WTC11 (cell line): Measurements from ENCODE around the gene ZBTB20. TPM values are rescaled to one million over a fixed set of nuclear protein-coding genes. Genes with fewer than 3 reads are reported as not detected.
A peak's percentile ranks its signal among the peaks of the same experiment; 100 is the strongest.

Experiments
- ATAC-seq: fragments of 200-7000 bp; cut with Tn5 transposase; 2 replicates; pipeline ENCODE4 v1.10.0; 2021; ENCODE audit warnings: mild to moderate bottlenecking, moderate library complexity
- CTCF ChIA-PET: fragments of 300-600 bp; sonication (Branson Sonifier 250); formaldehyde crosslinking; loops from one replicate; lab custom pipeline; 2021; ENCODE audit warnings: antibody characterized with exemption; lab: Charles Lee
- POLR2A ChIA-PET: fragments of 350-600 bp; sonication (Branson Sonifier 250); formaldehyde crosslinking; loops from one replicate; lab custom pipeline; 2021; ENCODE audit warnings: antibody characterized with exemption; lab: Charles Lee
- DNase-seq: peaks from one replicate; pipeline ENCODE4 v3.0.0; 2021; ENCODE audit warnings: low spot score
- H3K27ac Mint-ChIP-seq: 2 replicates; pipeline ENCODE4 v1.8.0; 2021; ENCODE audit warnings: mixed read lengths
- H3K27me3 Mint-ChIP-seq: 2 replicates; pipeline ENCODE4 v1.8.0; 2021; ENCODE audit warnings: low read depth, mild to moderate bottlenecking, moderate library complexity, mixed read lengths
- H3K36me3 Mint-ChIP-seq: 2 replicates; pipeline ENCODE4 v1.8.0; 2021; ENCODE audit warnings: mixed read lengths
- H3K4me1 Mint-ChIP-seq: 2 replicates; pipeline ENCODE4 v1.8.0; 2022; ENCODE audit warnings: mixed read lengths
- H3K4me3 Mint-ChIP-seq: 2 replicates; pipeline ENCODE4 v1.8.0; 2021; ENCODE audit warnings: mild to moderate bottlenecking, moderate library complexity, mixed read lengths
- H3K9me3 Mint-ChIP-seq: 2 replicates; pipeline ENCODE4 v1.8.0; 2021; ENCODE audit warnings: mixed read lengths
- ETV6 ChIP-seq: sonication (generic); formaldehyde crosslinking; IDR thresholded peaks from 2 replicates; pipeline ENCODE4 v1.8.1; 2022; ENCODE audit warnings: mild to moderate bottlenecking, missing genetic modification reagents
- FOXK1 ChIP-seq: sonication (generic); formaldehyde crosslinking; IDR thresholded peaks from 2 replicates; pipeline ENCODE4 v1.8.0; 2022; ENCODE audit warnings: mild to moderate bottlenecking, moderate library complexity, missing genetic modification reagents
- KAT7 ChIP-seq: sonication (generic); formaldehyde crosslinking; IDR thresholded peaks from 2 replicates; pipeline ENCODE4 v1.8.1; 2023; ENCODE audit warnings: missing genetic modification reagents, mild to moderate bottlenecking, borderline replicate concordance
- NR2C2 ChIP-seq: sonication (generic); formaldehyde crosslinking; IDR thresholded peaks from 2 replicates; pipeline ENCODE4 v1.8.0; 2022; ENCODE audit warnings: mild to moderate bottlenecking, missing genetic modification reagents
- PRRX2 ChIP-seq: fragments of 250-450 bp; sonication (Bioruptor Pico); IDR thresholded peaks from 2 replicates; pipeline ENCODE4 v1.8.0; 2021; ENCODE audit warnings: mild to moderate bottlenecking
- SMAD3 ChIP-seq: sonication (generic); formaldehyde crosslinking; IDR thresholded peaks from 2 replicates; pipeline ENCODE4 v1.8.0; 2022; ENCODE audit warnings: missing genetic modification reagents, mild to moderate bottlenecking, borderline replicate concordance
- ZBTB21 ChIP-seq: sonication (generic); formaldehyde crosslinking; IDR thresholded peaks from 2 replicates; pipeline ENCODE4 v1.8.1; 2023; ENCODE audit warnings: mild to moderate bottlenecking, missing genetic modification reagents, borderline replicate concordance
- ZNF263 ChIP-seq: sonication (generic); formaldehyde crosslinking; IDR thresholded peaks from 2 replicates; pipeline ENCODE4 v1.8.1; 2022; ENCODE audit warnings: low read depth, mild to moderate bottlenecking, moderate library complexity, missing genetic modification reagents
- ZNF416 ChIP-seq: fragments of 250-450 bp; sonication (Bioruptor Pico); IDR thresholded peaks from 2 replicates; pipeline ENCODE4 v1.9.0; 2021; ENCODE audit warnings: mild to moderate bottlenecking, inconsistent platforms
- total RNA-seq: library from RNA; stranded (reverse); gene quantifications from 3 replicates; pipeline ENCODE4 v1.2.3, GENCODE V29; 2021
- TF ChIP-seq, protein P1 (sequence below): fragments of 250-450 bp; sonication (Bioruptor Pico); IDR thresholded peaks from 2 replicates; pipeline ENCODE4 v1.8.0; 2021; ENCODE audit warnings: mild to moderate bottlenecking
- TF ChIP-seq, protein P2 (sequence below): sonication (generic); formaldehyde crosslinking; IDR thresholded peaks from 2 replicates; pipeline ENCODE4 v1.8.0; 2022; ENCODE audit warnings: missing genetic modification reagents
- TF ChIP-seq, protein P3 (sequence below): sonication (generic); formaldehyde crosslinking; IDR thresholded peaks from 2 replicates; pipeline ENCODE4 v1.8.1; 2022; ENCODE audit warnings: low read depth, missing genetic modification reagents, borderline replicate concordance
- TF ChIP-seq, protein P4 (sequence below): fragments of 250-450 bp; sonication (Bioruptor Pico); conservative IDR thresholded peaks from 2 replicates; pipeline ENCODE4 v1.9.0; 2021; ENCODE audit warnings: mild to moderate bottlenecking
- TF ChIP-seq, protein P5 (sequence below): sonication (generic); formaldehyde crosslinking; IDR thresholded peaks from 2 replicates; pipeline ENCODE4 v1.8.1; 2022; ENCODE audit warnings: missing genetic modification reagents, borderline replicate concordance

ZBTB20 gene
- total RNA-seq, 1 experiment from 2014 or later: 1.5 TPM

DNA sequence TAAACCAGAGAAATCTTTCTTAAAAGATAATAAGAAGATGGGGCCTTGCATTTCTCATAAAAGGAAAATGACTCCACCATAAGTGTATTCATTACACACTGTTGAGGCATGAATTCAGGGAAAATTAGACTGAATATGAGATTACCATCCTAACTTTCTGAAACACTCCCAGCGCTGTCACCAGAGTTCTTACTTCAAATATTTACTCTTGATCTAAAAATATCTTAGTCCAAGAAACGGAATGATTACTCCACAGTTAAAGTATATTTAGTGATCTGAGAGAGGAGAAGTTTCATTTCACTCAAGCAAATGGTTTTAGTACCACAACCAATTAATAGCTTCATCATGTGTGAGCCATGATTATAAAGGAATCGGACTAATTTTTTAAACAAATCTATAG lies 300.3 kb downstream of the ZBTB20 start (continued):
- TF ChIP-seq, protein P1, sequence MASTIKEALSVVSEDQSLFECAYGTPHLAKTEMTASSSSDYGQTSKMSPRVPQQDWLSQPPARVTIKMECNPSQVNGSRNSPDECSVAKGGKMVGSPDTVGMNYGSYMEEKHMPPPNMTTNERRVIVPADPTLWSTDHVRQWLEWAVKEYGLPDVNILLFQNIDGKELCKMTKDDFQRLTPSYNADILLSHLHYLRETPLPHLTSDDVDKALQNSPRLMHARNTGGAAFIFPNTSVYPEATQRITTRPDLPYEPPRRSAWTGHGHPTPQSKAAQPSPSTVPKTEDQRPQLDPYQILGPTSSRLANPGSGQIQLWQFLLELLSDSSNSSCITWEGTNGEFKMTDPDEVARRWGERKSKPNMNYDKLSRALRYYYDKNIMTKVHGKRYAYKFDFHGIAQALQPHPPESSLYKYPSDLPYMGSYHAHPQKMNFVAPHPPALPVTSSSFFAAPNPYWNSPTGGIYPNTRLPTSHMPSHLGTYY (CRISPR knock-in tag): no peak
- no peak for TF ChIP-seq SMAD3 (CRISPR knock-in tag)
- TF ChIP-seq, protein P2, sequence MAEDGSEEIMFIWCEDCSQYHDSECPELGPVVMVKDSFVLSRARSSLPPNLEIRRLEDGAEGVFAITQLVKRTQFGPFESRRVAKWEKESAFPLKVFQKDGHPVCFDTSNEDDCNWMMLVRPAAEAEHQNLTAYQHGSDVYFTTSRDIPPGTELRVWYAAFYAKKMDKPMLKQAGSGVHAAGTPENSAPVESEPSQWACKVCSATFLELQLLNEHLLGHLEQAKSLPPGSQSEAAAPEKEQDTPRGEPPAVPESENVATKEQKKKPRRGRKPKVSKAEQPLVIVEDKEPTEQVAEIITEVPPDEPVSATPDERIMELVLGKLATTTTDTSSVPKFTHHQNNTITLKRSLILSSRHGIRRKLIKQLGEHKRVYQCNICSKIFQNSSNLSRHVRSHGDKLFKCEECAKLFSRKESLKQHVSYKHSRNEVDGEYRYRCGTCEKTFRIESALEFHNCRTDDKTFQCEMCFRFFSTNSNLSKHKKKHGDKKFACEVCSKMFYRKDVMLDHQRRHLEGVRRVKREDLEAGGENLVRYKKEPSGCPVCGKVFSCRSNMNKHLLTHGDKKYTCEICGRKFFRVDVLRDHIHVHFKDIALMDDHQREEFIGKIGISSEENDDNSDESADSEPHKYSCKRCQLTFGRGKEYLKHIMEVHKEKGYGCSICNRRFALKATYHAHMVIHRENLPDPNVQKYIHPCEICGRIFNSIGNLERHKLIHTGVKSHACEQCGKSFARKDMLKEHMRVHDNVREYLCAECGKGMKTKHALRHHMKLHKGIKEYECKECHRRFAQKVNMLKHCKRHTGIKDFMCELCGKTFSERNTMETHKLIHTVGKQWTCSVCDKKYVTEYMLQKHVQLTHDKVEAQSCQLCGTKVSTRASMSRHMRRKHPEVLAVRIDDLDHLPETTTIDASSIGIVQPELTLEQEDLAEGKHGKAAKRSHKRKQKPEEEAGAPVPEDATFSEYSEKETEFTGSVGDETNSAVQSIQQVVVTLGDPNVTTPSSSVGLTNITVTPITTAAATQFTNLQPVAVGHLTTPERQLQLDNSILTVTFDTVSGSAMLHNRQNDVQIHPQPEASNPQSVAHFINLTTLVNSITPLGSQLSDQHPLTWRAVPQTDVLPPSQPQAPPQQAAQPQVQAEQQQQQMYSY (CRISPR knock-in tag): no peak
- TF ChIP-seq, protein P3, sequence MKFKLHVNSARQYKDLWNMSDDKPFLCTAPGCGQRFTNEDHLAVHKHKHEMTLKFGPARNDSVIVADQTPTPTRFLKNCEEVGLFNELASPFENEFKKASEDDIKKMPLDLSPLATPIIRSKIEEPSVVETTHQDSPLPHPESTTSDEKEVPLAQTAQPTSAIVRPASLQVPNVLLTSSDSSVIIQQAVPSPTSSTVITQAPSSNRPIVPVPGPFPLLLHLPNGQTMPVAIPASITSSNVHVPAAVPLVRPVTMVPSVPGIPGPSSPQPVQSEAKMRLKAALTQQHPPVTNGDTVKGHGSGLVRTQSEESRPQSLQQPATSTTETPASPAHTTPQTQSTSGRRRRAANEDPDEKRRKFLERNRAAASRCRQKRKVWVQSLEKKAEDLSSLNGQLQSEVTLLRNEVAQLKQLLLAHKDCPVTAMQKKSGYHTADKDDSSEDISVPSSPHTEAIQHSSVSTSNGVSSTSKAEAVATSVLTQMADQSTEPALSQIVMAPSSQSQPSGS (CRISPR knock-in tag): no peak

DNA sequence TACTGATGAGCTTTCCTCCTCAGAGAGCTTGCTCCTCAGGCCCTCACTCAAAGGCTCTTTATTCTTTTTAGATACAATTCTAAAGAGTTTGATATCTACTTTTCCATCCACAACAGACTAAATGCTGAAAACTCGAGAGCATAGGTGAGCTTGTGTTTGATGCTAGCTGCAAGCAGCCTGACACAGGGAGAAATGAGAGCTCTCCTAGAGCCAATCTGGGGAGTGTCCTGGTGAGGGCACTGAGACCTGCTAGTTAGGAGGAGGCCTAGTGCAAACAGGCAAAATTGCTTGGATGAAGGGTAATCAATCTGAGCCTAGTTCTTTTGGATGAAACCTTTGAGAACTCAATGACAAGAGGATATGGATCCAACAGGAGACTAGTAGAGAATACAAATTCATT lies 300.8 kb downstream of the ZBTB20 start:
- no peaks in the 10 kb centered on the region for H3K27me3 Mint-ChIP-seq
- ChIA-PET POLR2A (no interaction called here), CTCF (interaction anchor here (1.0 kb wide), 1 partner anchor 9 kb away, joined by 3 read pairs; no protein-coding TSS in a partner anchor)
- H3K27ac Mint-ChIP-seq: no peak overlapping the region
- no peaks in the 10 kb centered on the region for H3K36me3 Mint-ChIP-seq
- ATAC-seq: peak; percentile 46; the same call in 1 of the 2 replicates
- H3K9me3 Mint-ChIP-seq: peaks cover 4% of the 10 kb centered on the region; the same call in 1 of the 2 replicates
- TF ChIP-seq ZNF416 (CRISPR knock-in tag): no peak
- TF ChIP-seq ZBTB21 (CRISPR knock-in tag): no peak
- TF ChIP-seq ETV6 (CRISPR knock-in tag): no peak
- no peak for TF ChIP-seq ZNF263 (CRISPR knock-in tag)
- TF ChIP-seq, protein P3 (CRISPR knock-in tag): no peak
- TF ChIP-seq, all 79 proteins: peak for 0
- DNase-seq: no peak
- H3K4me3 Mint-ChIP-seq: no peak overlapping the region
- H3K4me1 Mint-ChIP-seq: peaks cover 3% of the 10 kb centered on the region

DNA sequence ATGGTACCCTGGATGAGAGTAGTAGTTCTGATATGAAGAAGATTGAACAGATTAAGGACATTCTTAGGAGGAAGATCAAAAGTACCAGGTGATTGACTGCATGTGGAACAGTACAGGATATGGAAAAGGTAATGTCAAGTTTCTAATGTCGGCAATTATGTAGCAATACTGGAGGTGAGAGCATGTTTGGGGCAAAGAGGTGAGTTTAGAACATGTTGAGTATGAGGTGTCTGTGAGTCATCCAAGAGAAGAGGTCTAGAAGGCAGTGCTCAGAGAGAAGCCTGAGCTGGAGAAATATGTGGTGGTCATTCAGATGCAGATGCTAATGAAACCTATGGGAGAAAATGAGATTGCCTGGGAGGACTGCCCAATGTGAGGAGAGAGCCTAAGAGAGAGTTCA lies 305.6 kb downstream of the ZBTB20 start:
- no peak for ATAC-seq
- POLR2A ChIA-PET: no interaction called here
- no peaks in the 10 kb centered on the region for H3K36me3 Mint-ChIP-seq
- H3K9me3 Mint-ChIP-seq: peaks cover 4% of the 10 kb centered on the region; the same call in 1 of the 2 replicates
- DNase-seq: no peak
- TF ChIP-seq PRRX2 (no peak), FOXK1 (CRISPR knock-in tag) (no peak), NR2C2 (no peak), KAT7 (no peak)
- TF ChIP-seq, protein P4, sequence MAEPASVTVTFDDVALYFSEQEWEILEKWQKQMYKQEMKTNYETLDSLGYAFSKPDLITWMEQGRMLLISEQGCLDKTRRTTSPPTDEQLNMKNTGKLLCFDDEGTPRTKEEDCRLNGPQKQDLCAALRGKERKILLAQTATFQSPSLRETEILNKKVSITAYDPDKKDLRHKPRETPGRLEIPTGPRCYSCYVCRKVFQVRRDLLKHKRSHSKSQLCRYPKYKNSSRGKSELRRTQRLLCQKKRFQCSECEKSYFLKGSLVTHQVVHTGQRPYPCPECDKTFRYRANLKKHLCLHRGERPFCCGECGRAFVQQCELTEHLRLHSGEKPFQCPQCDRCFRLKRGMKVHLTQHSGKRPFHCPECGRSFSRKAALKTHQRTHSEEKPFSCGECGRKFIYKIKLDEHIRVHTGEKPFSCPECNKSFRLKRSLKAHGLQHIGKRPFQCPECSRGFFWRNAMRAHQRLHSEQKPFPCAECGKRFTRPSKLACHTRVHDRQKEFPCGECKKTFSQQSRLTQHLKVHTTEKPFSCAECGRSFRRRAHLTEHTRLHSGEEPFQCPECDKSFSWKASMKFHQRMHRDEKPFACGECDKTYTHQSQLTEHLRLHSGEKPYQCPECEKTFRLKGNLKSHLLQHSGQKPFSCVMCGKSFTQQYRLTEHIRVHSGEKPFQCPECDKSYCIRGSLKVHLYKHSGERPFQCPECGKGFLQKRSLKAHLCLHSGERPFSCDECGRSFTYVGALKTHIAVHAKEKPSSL (CRISPR knock-in tag): no peak
- TF ChIP-seq, protein P3 (CRISPR knock-in tag): no peak
- TF ChIP-seq, protein P5, sequence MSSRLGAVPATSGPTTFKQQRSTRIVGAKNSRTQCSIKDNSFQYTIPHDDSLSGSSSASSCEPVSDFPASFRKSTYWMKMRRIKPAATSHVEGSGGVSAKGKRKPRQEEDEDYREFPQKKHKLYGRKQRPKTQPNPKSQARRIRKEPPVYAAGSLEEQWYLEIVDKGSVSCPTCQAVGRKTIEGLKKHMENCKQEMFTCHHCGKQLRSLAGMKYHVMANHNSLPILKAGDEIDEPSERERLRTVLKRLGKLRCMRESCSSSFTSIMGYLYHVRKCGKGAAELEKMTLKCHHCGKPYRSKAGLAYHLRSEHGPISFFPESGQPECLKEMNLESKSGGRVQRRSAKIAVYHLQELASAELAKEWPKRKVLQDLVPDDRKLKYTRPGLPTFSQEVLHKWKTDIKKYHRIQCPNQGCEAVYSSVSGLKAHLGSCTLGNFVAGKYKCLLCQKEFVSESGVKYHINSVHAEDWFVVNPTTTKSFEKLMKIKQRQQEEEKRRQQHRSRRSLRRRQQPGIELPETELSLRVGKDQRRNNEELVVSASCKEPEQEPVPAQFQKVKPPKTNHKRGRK: no peak
- H3K27me3 Mint-ChIP-seq: no peaks in the 10 kb centered on the region
- no peak overlapping the region for H3K4me3 Mint-ChIP-seq
- H3K27ac Mint-ChIP-seq: no peak overlapping the region
- peaks cover 3% of the 10 kb centered on the region for H3K4me1 Mint-ChIP-seq
- CTCF ChIA-PET: no interaction called here
